HG02610 (cell line): ENCODE measurements around the gene LPP.

Experiments
- ATAC-seq: cut with Tn5 transposase; IDR thresholded peaks from one replicate; pipeline ENCODE4 v1.9.1; 2021; ENCODE audit warnings: mild to moderate bottlenecking, moderate library complexity; ENCODE audit not compliant: unreplicated experiment

LPP gene

GRCh38 chr3:188196232-188196990 is 42.5 kb downstream of the LPP start:
- no peak for ATAC-seq

- ATAC-seq = no peak
Observed at GRCh38 chr3:188197388-188197847, 43.5 kb downstream of the LPP start.

GRCh38 chr3:188198001-188198400 is 44.0 kb downstream of the LPP start:
- ATAC-seq = no peak

- no peak for ATAC-seq
Observed at GRCh38 chr3:188198760-188199327, 44.9 kb downstream of the LPP start.

GRCh38 chr3:188199386-188199785 is 45.4 kb downstream of the LPP start:
- no peak for ATAC-seq

- no peak for ATAC-seq
Observed at GRCh38 chr3:188200481-188200880, 46.5 kb downstream of the LPP start.

GRCh38 chr3:188202358-188203138 is 48.6 kb downstream of the LPP start:
- ATAC-seq = no peak

GRCh38 chr3:188204526-188204925 is 50.6 kb downstream of the LPP start:
- no peak for ATAC-seq

GRCh38 chr3:188205992-188206416 is 52.0 kb downstream of the LPP start:
- no peak for ATAC-seq

GRCh38 chr3:188206787-188207186 is 52.8 kb downstream of the LPP start:
- no peak for ATAC-seq

- no peak for ATAC-seq
Observed at GRCh38 chr3:188207941-188208515, 54.1 kb downstream of the LPP start.

- no peak for ATAC-seq
Observed at GRCh38 chr3:188208516-188208981, 54.6 kb downstream of the LPP start.

- ATAC-seq = no peak
Observed at GRCh38 chr3:188209034-188209433, 55.1 kb downstream of the LPP start.

GRCh38 chr3:188209740-188210139 is 55.8 kb downstream of the LPP start:
- ATAC-seq = no peak

GRCh38 chr3:188211476-188211875 is 57.5 kb downstream of the LPP start:
- no peak for ATAC-seq

GRCh38 chr3:188212308-188212969 is 58.5 kb downstream of the LPP start:
- ATAC-seq = no peak

- ATAC-seq = no peak
Observed at GRCh38 chr3:188214442-188214841, 60.5 kb downstream of the LPP start.

GRCh38 chr3:188215129-188215528 is 61.2 kb downstream of the LPP start:
- no peak for ATAC-seq

- ATAC-seq = no peak
Observed at GRCh38 chr3:188217011-188217463, 63.1 kb downstream of the LPP start.

GRCh38 chr3:188217726-188218125 is 63.8 kb downstream of the LPP start:
- no peak for ATAC-seq

- no peak for ATAC-seq
Observed at GRCh38 chr3:188218603-188219002, 64.6 kb downstream of the LPP start.
